Measurements from ENCODE around the gene VIPR2. TPM values are rescaled to one million over a fixed set of nuclear protein-coding genes. Genes with fewer than 3 reads are reported as not detected.

VIPR2 gene
- total RNA-seq, 1 donor from 2014 or later, result not detected

DNA sequence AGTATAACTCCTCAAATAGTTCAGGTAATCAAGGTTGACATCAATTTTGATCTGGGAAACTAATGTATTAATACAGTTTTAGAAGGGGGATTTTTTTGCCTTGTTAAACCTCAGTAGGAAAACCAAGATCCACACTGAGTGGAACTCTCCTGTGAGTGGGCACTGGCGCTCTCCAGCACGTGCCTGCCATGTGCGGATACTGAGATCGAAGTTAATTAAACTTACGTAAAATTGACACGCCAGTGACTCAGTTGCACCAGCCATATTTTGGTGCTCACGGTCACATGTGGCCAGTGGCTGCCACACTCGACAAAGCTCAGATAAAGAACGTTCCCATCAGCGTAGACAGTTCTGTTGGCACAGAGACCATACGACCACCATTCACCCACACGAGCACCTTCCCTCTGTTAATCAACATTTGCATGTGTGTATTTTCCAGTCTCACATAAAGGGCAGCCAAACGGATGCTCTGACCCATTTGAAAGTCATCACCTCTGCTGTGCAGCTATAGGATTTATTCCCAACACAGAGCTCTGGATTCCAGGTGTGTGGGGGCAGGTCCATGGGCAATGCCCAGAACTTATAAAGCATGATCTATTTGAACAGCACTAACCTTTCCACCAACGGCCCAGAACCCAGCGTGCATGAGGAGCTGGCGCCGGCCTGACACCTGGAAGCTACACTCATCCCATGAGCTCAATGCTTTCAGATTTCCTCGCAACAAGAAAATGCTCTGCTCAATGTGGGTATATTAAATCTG, 77.7 kb downstream of the VIPR2 start:
- no peak for DNase-seq
- H3K27ac Mint-ChIP-seq (ENCODE audit: unreplicated experiment), result no peak overlapping the region
- H3K4me1 Mint-ChIP-seq (ENCODE audit: low read depth, unreplicated experiment), result peaks cover 11% of the 10 kb centered on the region
- TF ChIP-seq, protein P1, sequence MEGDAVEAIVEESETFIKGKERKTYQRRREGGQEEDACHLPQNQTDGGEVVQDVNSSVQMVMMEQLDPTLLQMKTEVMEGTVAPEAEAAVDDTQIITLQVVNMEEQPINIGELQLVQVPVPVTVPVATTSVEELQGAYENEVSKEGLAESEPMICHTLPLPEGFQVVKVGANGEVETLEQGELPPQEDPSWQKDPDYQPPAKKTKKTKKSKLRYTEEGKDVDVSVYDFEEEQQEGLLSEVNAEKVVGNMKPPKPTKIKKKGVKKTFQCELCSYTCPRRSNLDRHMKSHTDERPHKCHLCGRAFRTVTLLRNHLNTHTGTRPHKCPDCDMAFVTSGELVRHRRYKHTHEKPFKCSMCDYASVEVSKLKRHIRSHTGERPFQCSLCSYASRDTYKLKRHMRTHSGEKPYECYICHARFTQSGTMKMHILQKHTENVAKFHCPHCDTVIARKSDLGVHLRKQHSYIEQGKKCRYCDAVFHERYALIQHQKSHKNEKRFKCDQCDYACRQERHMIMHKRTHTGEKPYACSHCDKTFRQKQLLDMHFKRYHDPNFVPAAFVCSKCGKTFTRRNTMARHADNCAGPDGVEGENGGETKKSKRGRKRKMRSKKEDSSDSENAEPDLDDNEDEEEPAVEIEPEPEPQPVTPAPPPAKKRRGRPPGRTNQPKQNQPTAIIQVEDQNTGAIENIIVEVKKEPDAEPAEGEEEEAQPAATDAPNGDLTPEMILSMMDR (IDR thresholded peaks at IDR 0.05; ENCODE audit: partially characterized antibody, unreplicated experiment), result no peak
- no peak overlapping the region for H3K4me3 Mint-ChIP-seq (ENCODE audit: unreplicated experiment)
- peaks cover 4% of the 10 kb centered on the region for H3K36me3 Mint-ChIP-seq (ENCODE audit: unreplicated experiment)
- H3K9me3 Mint-ChIP-seq (ENCODE audit: unreplicated experiment), result peaks cover 5% of the 10 kb centered on the region
- peaks cover 2% of the 10 kb centered on the region for H3K27me3 Mint-ChIP-seq (ENCODE audit: unreplicated experiment)

- Mint-ChIP-seq H3K27ac (ENCODE audit: unreplicated experiment) (no peak overlapping the region), H3K27me3 (ENCODE audit: unreplicated experiment) (peaks cover 2% of the 10 kb centered on the region), H3K4me1 (ENCODE audit: low read depth, unreplicated experiment) (peaks cover 11% of the 10 kb centered on the region), H3K36me3 (ENCODE audit: unreplicated experiment) (peaks cover 4% of the 10 kb centered on the region), H3K9me3 (ENCODE audit: unreplicated experiment) (peaks cover 5% of the 10 kb centered on the region), H3K4me3 (ENCODE audit: unreplicated experiment) (no peak overlapping the region)
- TF ChIP-seq, protein P1 (IDR thresholded peaks at IDR 0.05; ENCODE audit: partially characterized antibody, unreplicated experiment), result no peak
- DNase-seq, result no peak
Observed at GRCh38 chr7:159065852-159066480, 78.7 kb downstream of the VIPR2 start.

- TF ChIP-seq, protein P1 (IDR thresholded peaks at IDR 0.05; ENCODE audit: partially characterized antibody, unreplicated experiment), result no peak
- Mint-ChIP-seq H3K4me1 (ENCODE audit: low read depth, unreplicated experiment) (peaks cover 8% of the 10 kb centered on the region), H3K27me3 (ENCODE audit: unreplicated experiment) (peaks cover 2% of the 10 kb centered on the region), H3K36me3 (ENCODE audit: unreplicated experiment) (peaks cover 4% of the 10 kb centered on the region), H3K9me3 (ENCODE audit: unreplicated experiment) (peaks cover 5% of the 10 kb centered on the region), H3K27ac (ENCODE audit: unreplicated experiment) (no peak overlapping the region), H3K4me3 (ENCODE audit: unreplicated experiment) (no peak overlapping the region)
- no peak for DNase-seq
Observed at GRCh38 chr7:159064816-159065510, 79.7 kb downstream of the VIPR2 start.

- no peak for DNase-seq
- H3K9me3 Mint-ChIP-seq (ENCODE audit: unreplicated experiment), result peaks cover 5% of the 10 kb centered on the region
- H3K36me3 Mint-ChIP-seq (ENCODE audit: unreplicated experiment), result peaks cover 4% of the 10 kb centered on the region
- H3K27me3 Mint-ChIP-seq (ENCODE audit: unreplicated experiment), result peaks cover 2% of the 10 kb centered on the region
- TF ChIP-seq, protein P1 (IDR thresholded peaks at IDR 0.05; ENCODE audit: partially characterized antibody, unreplicated experiment), result no peak
- peaks cover 3% of the 10 kb centered on the region for H3K4me1 Mint-ChIP-seq (ENCODE audit: low read depth, unreplicated experiment)
- H3K27ac Mint-ChIP-seq (ENCODE audit: unreplicated experiment), result no peak overlapping the region
- H3K4me3 Mint-ChIP-seq (ENCODE audit: unreplicated experiment), result no peak overlapping the region
Observed at GRCh38 chr7:159064121-159064815, 80.4 kb downstream of the VIPR2 start.
